HEK293 (cell line): Measurements from ENCODE around the gene PSMC3.

Experiments used
- CTCF ChIA-PET: fragments of 350-600 bp; formaldehyde crosslinking; extraction: SDS; loops from one replicate; lab custom pipeline; 2021; ENCODE audit warnings: antibody characterized with exemption; lab: Yijun Ruan, JAX
- POLR2A ChIA-PET: fragments of 300-600 bp; formaldehyde crosslinking; extraction: SDS; loops from one replicate; lab custom pipeline; 2020; ENCODE audit warnings: antibody characterized with exemption, inconsistent platforms; lab: Yijun Ruan, JAX
- H3K27ac ChIP-seq: fragments of 200-500 bp; sonication (Bioruptor generic); 2 replicates; pipeline ENCODE4 v1.5.1; 2014; ENCODE audit warnings: low read depth, low read length, control low read depth, inconsistent platforms; ENCODE audit errors: extremely low read depth
- H3K36me3 ChIP-seq, 2 experiments: fragments of 200-500 bp in 1 of 2; sonication (Bioruptor generic) in 1 of 2; 1 replicate in 1 of 2; 2 replicates in 1 of 2; pipeline ENCODE4 v1.5.1; 2014 to 2017; ENCODE audit warnings: inconsistent platforms in 2 of 2, low read length in 2 of 2; ENCODE audit not compliant: control insufficient read depth in 2 of 2, insufficient read depth in 1 of 2
- H3K4me1 ChIP-seq: fragments of 200-500 bp; sonication (Bioruptor generic); 2 replicates; pipeline ENCODE4 v1.5.1; 2014; ENCODE audit warnings: mild to moderate bottlenecking, low read length, inconsistent platforms; ENCODE audit not compliant: control insufficient read depth, insufficient read depth
- H3K4me3 ChIP-seq: 2 replicates; pipeline ENCODE4 v1.5.1; 2011; ENCODE audit warnings: low read depth, mild to moderate bottlenecking, control low read depth, low read length, moderate library complexity
- H3K9me3 ChIP-seq: fragments of 200-500 bp; sonication (Bioruptor generic); 2 replicates; pipeline ENCODE4 v1.5.1; 2014; ENCODE audit warnings: low read depth, low read length, inconsistent platforms; ENCODE audit not compliant: control insufficient read depth, insufficient read depth
- CTCF ChIP-seq: fragments of 450-650 bp; formaldehyde crosslinking; IDR thresholded peaks from 2 replicates; pipeline ENCODE4 v1.5.1; 2016; ENCODE audit warnings: missing biosample characterization, missing genetic modification characterization
- ELK4 ChIP-seq: IDR thresholded peaks from 2 replicates; pipeline ENCODE4 v1.6.1; 2011; ENCODE audit warnings: mild to moderate bottlenecking, low read depth, low read length, borderline replicate concordance
- GFI1B ChIP-seq: fragments of 450-650 bp; formaldehyde crosslinking; IDR thresholded peaks from 2 replicates; pipeline ENCODE4 v1.5.1; 2016; ENCODE audit warnings: missing biosample characterization, missing genetic modification characterization
- PATZ1 ChIP-seq: fragments of 450-650 bp; formaldehyde crosslinking; IDR thresholded peaks from 2 replicates; pipeline ENCODE4 v1.5.1; 2016; ENCODE audit warnings: missing biosample characterization, missing genetic modification characterization
- SCRT2 ChIP-seq: fragments of 450-650 bp; formaldehyde crosslinking; IDR thresholded peaks from 2 replicates; pipeline ENCODE4 v1.5.1; 2016; ENCODE audit warnings: missing biosample characterization, missing genetic modification characterization
- SP7 ChIP-seq: fragments of 450-650 bp; formaldehyde crosslinking; IDR thresholded peaks from 2 replicates; pipeline ENCODE4 v1.5.1; 2016; ENCODE audit warnings: missing biosample characterization, missing genetic modification characterization
- ZBTB10 ChIP-seq: fragments of 450-650 bp; formaldehyde crosslinking; IDR thresholded peaks from 2 replicates; pipeline ENCODE4 v1.5.1; 2016; ENCODE audit warnings: missing biosample characterization, missing genetic modification characterization
- ZBTB44 ChIP-seq: fragments of 450-650 bp; IDR thresholded peaks from 2 replicates; pipeline ENCODE4 v1.5.1; 2018; ENCODE audit warnings: missing biosample characterization, mild to moderate bottlenecking, missing genetic modification characterization
- ZNF292 ChIP-seq: fragments of 450-650 bp; formaldehyde crosslinking; IDR thresholded peaks from 2 replicates; pipeline ENCODE4 v1.5.1; 2016; ENCODE audit warnings: low read depth, missing biosample characterization, missing genetic modification characterization, borderline replicate concordance
- ZNF571 ChIP-seq: fragments of 450-650 bp; formaldehyde crosslinking; IDR thresholded peaks from 2 replicates; pipeline ENCODE4 v1.5.0; 2017; ENCODE audit warnings: missing biosample characterization, missing genetic modification characterization
- ZNF600 ChIP-seq: fragments of 450-650 bp; formaldehyde crosslinking; IDR thresholded peaks from 2 replicates; pipeline ENCODE4 v1.5.1; 2016; ENCODE audit warnings: missing biosample characterization, missing genetic modification characterization
- ZNF768 ChIP-seq: fragments of 450-650 bp; formaldehyde crosslinking; IDR thresholded peaks from 2 replicates; pipeline ENCODE4 v1.5.1; 2018; ENCODE audit warnings: missing biosample characterization, mild to moderate bottlenecking, missing genetic modification characterization

The PSMC3 gene

GRCh38 chr11:47411884-47412746 is 14.1 kb downstream of the PSMC3 start (continued):
- TF ChIP-seq CTCF (tag by site-specific recombination), result 0 out of 2 replicates have a peak, but pooled peaks have one; percentile 31
- no peak for TF ChIP-seq ZNF571 (tag by site-specific recombination)
- TF ChIP-seq ZBTB44 (tag by site-specific recombination), result no peak
- peak; percentile 46; the same call in 1 of the 2 replicates for TF ChIP-seq SCRT2 (tag by site-specific recombination)
- no peak for TF ChIP-seq ZBTB10 (tag by site-specific recombination)

GRCh38 chr11:47410370-47411264 is 15.6 kb downstream of the PSMC3 start:
- H3K4me3 ChIP-seq, result no peak overlapping the region
- TF ChIP-seq ZNF292 (tag by site-specific recombination) (no peak), ZNF768 (0 out of 2 replicates have a peak, but pooled peaks have one; percentile 7)
- CTCF ChIA-PET, result interaction anchor here (0.6 to 4.9 kb wide), 8 partner anchors 12 to 42 kb away, joined by 4 to 32 read pairs (median 6); partner anchors contain the start of gene PSMC3
- H3K36me3 ChIP-seq, result peaks cover 0 to 50% of the 10 kb centered on the region in 2 experiments; a peak in 1 of 3 replicates
- POLR2A ChIA-PET, result interaction anchor here (0.5 to 6.0 kb wide), 3 partner anchors 11 to 35 kb away, joined by 3 to 37 read pairs (median 4); partner anchors contain the start of gene PSMC3
- no peaks in the 10 kb centered on the region for H3K4me1 ChIP-seq
- 0 out of 2 replicates have a peak overlapping the region, but pooled peaks have one; percentile 16 for H3K27ac ChIP-seq
- no peaks in the 10 kb centered on the region for H3K9me3 ChIP-seq

GRCh38 chr11:47409440-47410369 is 16.5 kb downstream of the PSMC3 start:
- Histone ChIP-seq H3K36me3 (peaks cover 0 to 41% of the 10 kb centered on the region in 2 experiments; a peak in 1 of 3 replicates), H3K4me1 (no peaks in the 10 kb centered on the region), H3K27ac (no peak overlapping the region), H3K9me3 (no peaks in the 10 kb centered on the region), H3K4me3 (peak overlapping the region; percentile 86)
- POLR2A ChIA-PET, result interaction anchor here (1.1 to 6.0 kb wide), 2 partner anchors 12 to 16 kb away, joined by 4 to 37 read pairs; partner anchors contain the start of gene PSMC3
- TF ChIP-seq PATZ1 (tag by site-specific recombination) (0 out of 2 replicates have a peak, but pooled peaks have one; percentile 6), ZNF600 (tag by site-specific recombination) (0 out of 2 replicates have a peak, but pooled peaks have one; percentile 10), ELK4 (no peak), SP7 (tag by site-specific recombination) (peak; percentile 50), GFI1B (tag by site-specific recombination) (no peak)
- CTCF ChIA-PET, result interaction anchor here (0.6 to 4.9 kb wide), 5 partner anchors 11 to 55 kb away, joined by 4 to 32 read pairs (median 4); partner anchors contain the start of gene PSMC3
